HG02763 (cell line): ENCODE results near the gene SERPINA1.

ENCODE experiments used
- ATAC-seq: cut with Tn5 transposase; IDR thresholded peaks from one replicate; pipeline ENCODE4 v1.9.1; 2021; ENCODE audit warnings: mild to moderate bottlenecking, moderate library complexity; ENCODE audit not compliant: unreplicated experiment

SERPINA1 gene

GRCh38 chr14:94398182-94398479 lies 9.7 kb upstream of the SERPINA1 start:
- no peak for ATAC-seq

DNA sequence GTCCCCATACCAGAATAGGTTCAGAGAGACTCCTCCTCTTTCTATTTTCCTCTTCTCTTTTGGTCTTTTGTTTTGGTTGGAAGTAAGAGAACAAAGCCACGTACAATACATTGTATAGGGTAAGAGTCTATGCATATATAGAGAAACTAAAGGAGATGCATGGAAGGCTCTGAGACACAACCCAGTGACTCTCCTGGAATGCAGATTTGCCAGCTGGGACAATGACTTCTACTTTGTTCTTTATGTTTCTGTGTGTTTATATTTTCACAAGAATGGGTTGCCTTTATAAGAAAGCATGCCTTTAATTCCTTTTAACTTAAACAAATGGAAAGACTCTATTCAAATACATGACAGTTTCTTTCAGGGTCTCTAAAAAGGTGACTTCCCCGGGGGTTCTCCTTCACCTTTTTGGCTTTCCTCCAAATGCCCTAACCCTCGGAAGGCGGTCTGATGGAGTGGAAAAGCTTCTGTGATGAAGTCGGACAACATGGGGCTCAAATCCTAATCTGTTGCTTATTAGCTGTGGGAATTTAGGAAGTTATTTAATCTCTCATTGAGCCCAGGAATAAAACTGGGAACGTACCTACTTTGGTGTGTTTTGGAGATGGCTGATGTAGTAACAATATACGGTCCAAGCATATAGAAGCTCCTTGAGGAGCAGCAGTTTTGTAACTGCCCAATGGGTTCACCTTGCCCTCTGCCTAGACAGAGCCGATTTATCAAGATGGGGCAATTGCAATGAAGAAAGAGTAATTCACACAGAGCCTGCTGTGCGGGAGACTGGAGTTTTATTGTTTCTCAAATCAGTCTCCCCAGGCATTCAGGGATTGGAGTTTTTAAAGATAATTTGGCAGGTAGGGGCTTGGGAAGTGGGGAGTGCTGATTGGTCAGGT lies 9.1 kb upstream of the SERPINA1 start:
- ATAC-seq, result no peak

DNA sequence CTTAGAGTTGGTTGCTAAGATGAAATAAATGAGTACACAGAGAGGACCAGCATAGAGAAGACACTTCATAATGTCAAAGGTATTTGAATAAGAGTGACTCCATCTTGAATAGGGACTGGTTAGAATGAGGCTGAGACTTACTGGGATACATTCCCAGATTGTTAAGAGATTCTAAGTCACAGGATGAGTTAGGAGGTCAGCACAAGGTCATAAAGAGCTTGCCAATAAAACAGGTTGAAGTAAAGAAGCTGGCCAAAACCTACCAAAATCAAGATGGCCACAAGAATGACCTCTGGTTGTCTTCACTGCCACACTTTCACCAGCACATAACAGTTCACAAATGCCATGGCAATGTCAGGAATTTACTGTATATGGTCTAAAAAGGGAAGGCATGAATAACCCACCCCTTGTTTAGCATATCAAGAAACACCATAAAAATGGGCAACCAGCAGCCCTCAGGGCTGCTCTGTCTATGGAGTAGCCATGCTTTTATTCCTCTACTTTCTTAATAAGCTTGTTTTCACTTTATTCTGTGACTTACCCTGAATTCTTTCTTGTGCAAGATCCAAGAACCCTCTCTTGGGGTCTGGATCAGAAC lies 8.3 kb upstream of the SERPINA1 start:
- ATAC-seq, result no peak

- ATAC-seq, result no peak
Observed at GRCh38 chr14:94395888-94396574, 7.6 kb upstream of the SERPINA1 start.

DNA sequence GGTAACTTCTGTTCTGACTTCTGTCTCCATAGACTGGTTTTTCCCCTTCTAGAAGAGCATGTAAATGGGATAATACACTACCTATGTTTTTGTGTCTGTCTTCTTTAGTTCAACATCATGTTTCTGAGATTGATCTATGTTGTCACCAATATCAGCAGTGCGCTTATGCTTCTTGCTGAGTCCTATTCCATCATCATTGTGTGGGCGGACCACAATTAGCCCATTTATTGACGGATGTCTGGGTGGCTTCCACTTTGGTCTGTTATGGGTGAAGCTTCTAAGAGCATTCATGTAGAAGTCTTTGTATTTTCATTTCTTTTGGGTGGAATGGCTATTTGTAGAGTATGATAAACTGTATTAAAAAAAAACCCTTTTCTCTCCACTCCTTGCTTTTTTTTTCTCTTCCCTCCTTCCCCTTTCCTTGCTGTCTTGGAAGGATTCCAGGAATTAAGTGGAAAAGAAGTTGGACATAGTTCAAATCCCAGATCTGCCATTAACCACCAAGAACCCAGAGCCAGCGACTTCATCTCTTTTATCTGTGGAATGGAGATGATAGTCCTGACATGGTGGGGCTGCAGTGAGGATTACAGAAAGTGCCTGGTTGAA lies 7.0 kb upstream of the SERPINA1 start:
- no peak for ATAC-seq

DNA sequence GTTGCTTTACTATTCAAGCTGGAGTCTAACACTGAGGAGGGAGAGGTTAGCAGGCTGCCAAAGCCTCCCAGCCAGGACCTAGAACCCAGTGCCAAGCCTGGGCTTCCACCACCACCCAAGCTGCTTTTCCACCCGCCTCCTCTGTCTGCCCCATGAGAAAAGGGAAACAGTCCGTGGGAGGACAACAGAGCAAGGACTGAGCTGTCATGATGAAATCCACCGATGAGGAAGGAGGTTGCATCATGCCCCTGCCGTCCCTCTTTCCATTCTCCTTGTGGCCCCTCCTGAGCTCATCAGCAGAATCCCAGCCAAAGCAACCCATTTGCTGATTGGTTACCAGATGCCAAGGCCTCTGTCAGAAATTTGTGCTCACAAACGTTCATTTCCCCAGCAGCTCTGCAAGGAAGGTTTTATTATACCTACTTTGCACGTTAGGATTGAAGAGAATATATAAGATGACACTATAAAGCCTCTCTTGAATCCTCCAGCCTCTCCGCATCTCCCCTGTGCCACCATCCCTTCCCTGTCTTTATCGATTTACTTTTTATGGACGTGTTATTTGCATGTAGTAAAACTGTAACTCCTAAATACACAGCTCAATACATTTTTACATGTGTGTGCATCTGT lies 6.3 kb upstream of the SERPINA1 start:
- ATAC-seq, result no peak

- no peak for ATAC-seq
Observed at GRCh38 chr14:94394025-94394493, 5.7 kb upstream of the SERPINA1 start.

- ATAC-seq, result no peak
Observed at GRCh38 chr14:94393474-94393873, 5.1 kb upstream of the SERPINA1 start.

DNA sequence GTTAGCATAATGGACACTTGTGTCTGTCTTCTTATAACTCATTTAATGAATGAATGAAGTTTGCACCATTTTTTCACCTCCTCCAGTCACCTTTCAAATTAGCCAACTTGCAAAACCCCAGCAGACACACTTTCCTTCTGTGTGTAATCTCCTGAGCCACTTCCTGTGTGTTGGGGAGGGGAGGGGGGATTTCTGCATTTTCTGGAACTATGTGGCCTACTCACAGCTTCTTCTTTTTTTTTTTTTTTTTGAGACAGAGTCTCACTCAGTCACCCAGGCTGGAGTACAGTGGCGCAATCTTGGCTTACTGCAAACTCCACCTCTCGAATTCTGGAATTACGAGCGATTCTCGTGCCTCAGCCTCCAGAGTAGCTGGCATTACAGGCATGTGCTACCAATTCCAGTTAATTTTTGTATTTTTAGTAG lies 4.1 kb upstream of the SERPINA1 start:
- no peak for ATAC-seq

DNA sequence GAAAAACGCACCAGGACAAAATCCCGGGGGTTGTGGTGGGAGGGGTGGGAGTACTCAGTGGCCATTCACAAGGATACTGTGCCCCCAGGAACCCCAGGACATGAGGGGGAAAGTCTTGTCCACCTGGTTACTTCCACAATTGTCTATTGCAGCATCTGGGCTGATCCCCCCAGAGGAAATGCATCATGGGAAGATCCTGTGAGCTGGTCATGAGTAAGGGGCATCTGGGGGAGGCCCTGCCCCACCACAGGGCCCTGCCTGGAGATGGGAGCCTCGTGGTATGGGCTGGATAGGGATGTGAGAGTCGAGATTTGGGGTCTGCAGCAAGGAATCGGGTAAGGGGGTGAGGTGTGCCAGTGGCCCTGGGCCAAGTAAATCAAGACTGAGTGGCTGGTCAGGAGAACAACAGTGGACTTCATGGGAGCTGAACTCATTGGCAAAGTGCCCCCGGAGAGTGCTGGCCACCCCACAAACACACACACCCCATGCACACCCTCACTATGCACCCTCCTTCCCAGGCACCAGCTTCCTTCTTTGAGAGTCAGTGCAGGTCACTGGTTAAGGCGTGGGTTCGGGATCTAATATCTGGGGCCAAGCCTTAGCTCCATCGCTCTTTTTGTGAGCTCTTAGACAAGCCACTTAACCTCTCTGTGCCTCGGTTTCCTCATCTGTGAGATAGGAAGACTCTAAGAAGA lies 3.0 kb upstream of the SERPINA1 start:
- ATAC-seq, result no peak

DNA sequence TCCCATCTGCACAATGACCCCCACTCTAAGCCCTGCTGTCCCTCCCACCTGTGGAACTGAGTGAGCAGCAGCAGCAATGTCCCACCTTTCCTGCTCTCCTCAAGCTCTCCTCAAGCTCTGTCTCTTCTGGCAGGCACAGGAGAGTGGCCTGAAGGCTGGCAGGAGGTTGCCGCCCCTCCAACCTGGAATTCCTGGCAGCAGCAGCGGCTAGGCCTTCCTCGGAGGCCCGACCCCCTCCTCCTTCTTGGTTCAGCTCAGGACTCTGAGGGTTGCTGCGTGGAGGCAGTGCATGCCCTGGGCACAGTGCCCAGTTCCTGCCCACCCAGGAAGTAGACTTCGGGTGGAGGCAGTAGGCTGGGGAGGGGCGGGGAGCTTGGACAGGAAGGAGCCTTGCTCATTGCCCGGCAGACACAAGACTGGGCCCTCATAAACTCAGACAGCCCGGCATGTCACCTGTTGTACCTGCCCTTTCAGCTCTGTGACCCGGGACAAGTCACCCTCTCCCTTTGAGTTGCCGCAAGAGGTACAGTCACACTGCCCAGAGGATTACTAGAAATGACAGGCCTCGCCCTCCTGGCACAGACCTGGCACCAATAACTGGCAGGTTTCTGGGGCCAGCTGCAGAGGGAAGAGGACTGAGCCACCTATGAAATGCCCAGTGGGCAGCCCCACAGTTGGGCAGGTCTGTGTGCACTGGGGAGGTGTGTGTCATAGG lies 2.1 kb upstream of the SERPINA1 start:
- no peak for ATAC-seq

- no peak for ATAC-seq
Observed at GRCh38 chr14:94389731-94390371, 1.4 kb upstream of the SERPINA1 start.

DNA sequence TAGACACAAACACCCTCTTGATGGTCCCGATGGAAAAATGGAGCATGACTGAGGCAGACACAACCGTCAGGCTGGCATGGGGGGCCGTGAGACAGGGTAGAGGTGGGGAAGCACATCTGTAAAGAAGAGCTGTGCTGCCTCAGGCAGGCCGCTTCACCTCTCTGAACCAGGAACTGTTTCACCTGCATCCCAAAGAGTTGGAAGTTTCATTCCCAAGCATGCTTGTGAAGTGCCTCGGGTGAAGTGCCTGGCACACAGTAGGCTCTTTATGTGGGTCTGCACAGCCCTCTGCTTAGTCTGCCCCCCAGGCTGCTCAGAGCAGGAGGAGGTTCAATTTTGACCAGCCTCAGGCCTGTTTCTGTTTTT lies 685 bp upstream of the SERPINA1 start:
- no peak for ATAC-seq

GRCh38 chr14:94388027-94388383 lies 397 bp downstream of the SERPINA1 start:
- ATAC-seq, result no peak

- no peak for ATAC-seq
Observed at GRCh38 chr14:94387051-94388026, 1.1 kb downstream of the SERPINA1 start.

DNA sequence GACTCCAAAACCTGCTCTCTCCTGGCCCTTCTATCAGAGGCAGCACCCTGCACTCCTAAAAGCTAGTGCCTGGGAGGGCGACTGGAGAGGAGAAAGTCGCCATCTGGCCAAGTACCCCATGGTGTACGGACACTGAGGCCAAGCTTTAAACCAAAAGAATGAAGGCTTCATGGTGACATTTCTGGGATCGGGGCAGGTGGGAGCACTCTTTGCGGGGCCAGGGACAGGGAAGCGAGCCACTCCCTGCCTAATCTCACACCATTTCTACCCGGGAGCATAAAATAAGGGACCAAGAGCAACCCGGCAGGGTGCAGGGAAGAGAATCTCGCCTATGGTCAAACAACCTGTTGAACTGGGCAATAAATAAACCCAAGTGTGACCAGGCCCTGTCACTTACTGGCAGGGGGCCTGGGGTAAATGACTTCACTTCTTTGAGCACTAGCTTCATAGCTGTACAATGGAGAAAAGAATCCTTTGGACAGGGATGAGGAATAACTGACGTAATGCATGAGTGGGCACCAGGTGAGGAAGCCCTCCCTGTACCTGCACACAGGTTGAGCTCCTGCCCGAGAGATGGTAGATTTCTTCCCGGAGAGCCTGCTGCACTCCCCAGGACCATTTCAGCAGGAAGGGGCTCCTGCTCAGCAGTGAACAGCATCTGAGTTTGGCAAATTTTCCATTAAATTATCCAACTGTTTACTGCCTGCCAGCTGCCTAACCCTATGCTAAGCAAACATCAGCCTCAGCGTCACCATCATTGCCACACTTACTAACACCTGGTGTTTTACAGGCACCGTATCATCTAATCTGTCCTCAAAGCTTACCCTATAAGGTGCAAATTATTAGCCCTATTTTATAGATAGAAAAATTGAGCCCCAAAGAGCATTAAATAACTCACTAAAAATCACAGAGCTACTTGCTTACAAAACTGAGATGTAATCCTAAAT lies 2.0 kb downstream of the SERPINA1 start:
- no peak for ATAC-seq

- no peak for ATAC-seq
Observed at GRCh38 chr14:94385553-94386057, 2.8 kb downstream of the SERPINA1 start.
